K562 (cell line): ENCODE measurements around the gene CYSTM1. TPM values are rescaled to one million over a fixed set of nuclear protein-coding genes. Genes with fewer than 3 reads are reported as not detected.

Experiments
- BRD4 ChIP-seq: fragments of 200-600 bp; sonication (generic); IDR thresholded peaks from 2 replicates; pipeline ENCODE4 v1.6.1; 2017; ENCODE audit warnings: inconsistent platforms
- DPF2 ChIP-seq: fragments of 450-650 bp; IDR thresholded peaks from 2 replicates; pipeline ENCODE4 v1.6.1; 2016
- FOXJ3 ChIP-seq: sonication (generic); formaldehyde crosslinking; IDR thresholded peaks from 2 replicates; pipeline ENCODE4 v1.4.0; 2020; ENCODE audit warnings: mild to moderate bottlenecking, missing genetic modification reagents
- FOXO4 ChIP-seq: fragments of 450-650 bp; formaldehyde crosslinking; IDR thresholded peaks from 2 replicates; pipeline ENCODE4 v1.4.0; 2020; ENCODE audit warnings: mild to moderate bottlenecking, moderate library complexity
- FOXP4 ChIP-seq: sonication (generic); formaldehyde crosslinking; IDR thresholded peaks from 2 replicates; pipeline ENCODE4 v1.8.0; 2022; ENCODE audit warnings: mild to moderate bottlenecking, missing genetic modification reagents, borderline replicate concordance
- JUNB ChIP-seq: fragments of 450-650 bp; formaldehyde crosslinking; conservative IDR thresholded peaks from 2 replicates; pipeline ENCODE4 v1.4.0; 2020; ENCODE audit warnings: mild to moderate bottlenecking
- KDM5B ChIP-seq: fragments of 200-600 bp; sonication (generic); IDR thresholded peaks from 2 replicates; pipeline ENCODE4 v1.6.1; 2012; ENCODE audit warnings: low read depth, mild to moderate bottlenecking, moderate library complexity, low read length, control low read depth, inconsistent platforms; ENCODE audit not compliant: insufficient replicate concordance
- KLF16 ChIP-seq: IDR thresholded peaks from 2 replicates; pipeline ENCODE4 v1.6.1; 2016; ENCODE audit warnings: antibody characterized with exemption
- MAFG ChIP-seq: fragments of 450-650 bp; conservative IDR thresholded peaks from 2 replicates; pipeline ENCODE4 v1.6.1; 2016; ENCODE audit warnings: missing genetic modification characterization, missing compliant biosample characterization
- MAFK ChIP-seq: IDR thresholded peaks from 2 replicates; pipeline ENCODE4 v1.6.1; 2011; ENCODE audit warnings: low read length, improper control_type of control experiment
- NR4A1 ChIP-seq, 2 experiments: fragments of 250-450 bp in 1 of 2; fragments of 450-650 bp in 1 of 2; sonication (Bioruptor Pico) in 1 of 2; IDR thresholded peaks; 2 replicates each; pipeline versions ENCODE4 v1.4.0 to v1.6.1; 2016 to 2020; ENCODE audit warnings: mild to moderate bottlenecking in 2 of 2, missing compliant biosample characterization in 1 of 2, missing genetic modification characterization in 1 of 2, moderate library complexity in 1 of 2
- SAFB ChIP-seq: fragments of 200-400 bp; formaldehyde crosslinking; IDR thresholded peaks from 2 replicates; pipeline ENCODE4 v1.6.1; 2017; ENCODE audit warnings: low read depth, low read length, borderline replicate concordance
- SPI1 ChIP-seq: IDR thresholded peaks from 2 replicates; pipeline ENCODE4 v1.6.1; 2011; ENCODE audit warnings: low read depth, low read length, control low read depth, borderline replicate concordance
- STAT6 ChIP-seq: sonication (generic); formaldehyde crosslinking; IDR thresholded peaks from 2 replicates; pipeline ENCODE4 v1.8.1; 2023; ENCODE audit warnings: mild to moderate bottlenecking, missing genetic modification reagents
- TAF1 ChIP-seq: IDR thresholded peaks from 2 replicates; pipeline ENCODE4 v1.6.1; 2011; ENCODE audit warnings: mild to moderate bottlenecking, low read length, moderate library complexity; ENCODE audit not compliant: insufficient read depth, control insufficient read depth, severe bottlenecking; ENCODE audit errors: extremely low read depth
- TAF15 ChIP-seq: fragments of 200-400 bp; formaldehyde crosslinking; IDR thresholded peaks from 2 replicates; pipeline ENCODE4 v1.6.1; 2017; ENCODE audit warnings: mild to moderate bottlenecking, low read depth, low read length, moderate library complexity
- YY1 ChIP-seq, 3 experiments: IDR thresholded peaks; 2 replicates each; pipeline ENCODE4 v1.6.1; 2011; ENCODE audit warnings: low read length in 2 of 3, mild to moderate bottlenecking in 2 of 3, moderate library complexity in 2 of 3, borderline replicate concordance in 1 of 3, control low read depth in 1 of 3, low read depth in 1 of 3; ENCODE audit not compliant: insufficient read depth in 3 of 3, insufficient replicate concordance in 2 of 3, control insufficient read depth in 1 of 3, insufficient read length in 1 of 3; ENCODE audit errors: extremely low read depth in 1 of 3
- ZBTB1 ChIP-seq: sonication (generic); formaldehyde crosslinking; IDR thresholded peaks from 2 replicates; pipeline ENCODE4 v1.8.1; 2023; ENCODE audit warnings: missing genetic modification reagents, low read depth, mild to moderate bottlenecking, borderline replicate concordance
- polyA plus RNA-seq, 8 experiments: library from polyadenylated mRNA; depleted of rRNA in 4 of 8; stranded (reverse) in 5 of 8; unstranded in 3 of 8; fragments of >200 nt; fragmentation: Nextera tagmentation in 2 of 8; fragmentation: Illumina TruSeq in 1 of 8; extraction: Ambion mirVana in 2 of 8; extraction: Trizol in 1 of 8; gene quantifications; 2 replicates each; pipeline versions ENCODE4 v1.2.1 to v1.2.3, GENCODE V29; 2011 to 2014; ENCODE audit warnings: inconsistent platforms in 1 of 8, missing spikeins in 1 of 8
- total RNA-seq, 7 experiments: library from RNA; depleted of rRNA in 6 of 7; stranded (reverse); fragments of >200 nt in 6 of 7; fragmentation: Illumina TruSeq in 2 of 7; extraction: Trizol in 2 of 7; gene quantifications; 2 replicates each; pipeline versions ENCODE4 v1.2.1 to v1.2.3, GENCODE V29; 2011 to 2021; ENCODE audit warnings: low replicate concordance in 1 of 7
- TF ChIP-seq, protein P1 (sequence below): fragments of 450-650 bp; formaldehyde crosslinking; IDR thresholded peaks from 2 replicates; pipeline ENCODE4 v1.4.0; 2020; ENCODE audit warnings: mild to moderate bottlenecking, moderate library complexity

CYSTM1 gene
- total and polyA plus RNA-seq, 9 of the 15 experiments (the other 6 are each of a cell fraction or from before 2014, with no cell fraction given): 76.1 to 422 (median 108) TPM

GRCh38 chr5:140217299-140218026 lies 42.5 kb downstream of the CYSTM1 start (continued):
- no peak for TF ChIP-seq STAT6 (CRISPR knock-in tag)
- TF ChIP-seq YY1 (IDR thresholded peaks at IDR 0.05; ENCODE audit: borderline replicate concordance in 1 of 3, control insufficient read depth in 1 of 3, extremely low read depth in 1 of 3, insufficient read depth in 3 of 3, insufficient read length in 1 of 3, insufficient replicate concordance in 2 of 3, low read depth in 1 of 3, low read length in 2 of 3): peak in 1 of 3 experiments; percentile 9
- no peak for TF ChIP-seq FOXJ3 (CRISPR knock-in tag)
- no peak for TF ChIP-seq KDM5B
- no peak for TF ChIP-seq TAF15
- no peak for TF ChIP-seq SAFB
- 0 out of 2 replicates have a peak, but pooled peaks have one; percentile 13 for TF ChIP-seq NR4A1 (CRISPR knock-in tag; IDR thresholded peaks at IDR 0.05)
- peak; percentile 63; the same call in 1 of the 2 replicates for TF ChIP-seq NR4A1 (tag; IDR thresholded peaks at IDR 0.05)
- no peak for TF ChIP-seq SPI1
- TF ChIP-seq JUNB (CRISPR knock-in tag): no peak
- TF ChIP-seq BRD4: 0 out of 2 replicates have a peak, but pooled peaks have one; percentile 32
- TF ChIP-seq, protein P1, sequence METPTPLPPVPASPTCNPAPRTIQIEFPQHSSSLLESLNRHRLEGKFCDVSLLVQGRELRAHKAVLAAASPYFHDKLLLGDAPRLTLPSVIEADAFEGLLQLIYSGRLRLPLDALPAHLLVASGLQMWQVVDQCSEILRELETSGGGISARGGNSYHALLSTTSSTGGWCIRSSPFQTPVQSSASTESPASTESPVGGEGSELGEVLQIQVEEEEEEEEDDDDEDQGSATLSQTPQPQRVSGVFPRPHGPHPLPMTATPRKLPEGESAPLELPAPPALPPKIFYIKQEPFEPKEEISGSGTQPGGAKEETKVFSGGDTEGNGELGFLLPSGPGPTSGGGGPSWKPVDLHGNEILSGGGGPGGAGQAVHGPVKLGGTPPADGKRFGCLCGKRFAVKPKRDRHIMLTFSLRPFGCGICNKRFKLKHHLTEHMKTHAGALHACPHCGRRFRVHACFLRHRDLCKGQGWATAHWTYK (CRISPR knock-in tag): no peak; the same call in 1 of the 2 replicates
- TF ChIP-seq TAF1: no peak
- TF ChIP-seq FOXO4: no peak
- no peak for TF ChIP-seq MAFK
- TF ChIP-seq FOXP4 (CRISPR knock-in tag): no peak
- 0 out of 2 replicates have a peak, but pooled peaks have one; percentile 17 for TF ChIP-seq MAFG (tag)
- TF ChIP-seq DPF2: peak; percentile 99
- no peak for TF ChIP-seq ZBTB1 (CRISPR knock-in tag)
- TF ChIP-seq KLF16: peak; percentile 89
